Stimulated activated CD4-positive, alpha-beta T cell treated with anti-CD3 and anti-CD28 coated beads, Interleukin-1b, Interleukin-23, amount 100 ng/mL, for 24 hours (primary cell): ENCODE results near the gene RAB7B.

Experiments used
- DNase-seq, 4 experiments: peaks; one replicate each; pipeline ENCODE4 v3.0.0-alpha.2; 2020; ENCODE audit warnings: low read depth in 4 of 4, low spot score in 1 of 4

The RAB7B gene

GRCh38 chr1:205950826-205951549, 52.2 kb downstream of the RAB7B start:
- no peak for DNase-seq

DNA sequence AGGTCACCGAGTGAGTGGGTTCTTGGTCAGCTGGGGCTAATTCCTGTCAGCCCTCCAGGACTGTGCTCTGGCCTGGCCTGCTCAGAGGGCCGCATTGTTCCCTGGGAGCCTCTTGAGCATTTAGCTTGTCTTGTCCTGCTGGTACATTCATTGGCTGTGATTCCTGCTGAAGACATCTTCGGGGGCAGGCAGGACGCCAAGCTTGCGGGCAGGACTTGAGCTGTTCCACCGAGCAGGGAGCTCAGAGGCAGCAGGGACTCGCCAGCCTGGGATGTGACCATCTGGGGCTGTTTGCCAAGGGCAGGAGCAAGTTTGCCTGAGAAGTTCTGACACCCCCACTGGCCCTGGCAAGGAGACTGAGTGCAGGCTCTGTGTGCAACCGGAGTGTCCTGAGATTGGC, 52.9 kb downstream of the RAB7B start:
- DNase-seq, result no peak

DNA sequence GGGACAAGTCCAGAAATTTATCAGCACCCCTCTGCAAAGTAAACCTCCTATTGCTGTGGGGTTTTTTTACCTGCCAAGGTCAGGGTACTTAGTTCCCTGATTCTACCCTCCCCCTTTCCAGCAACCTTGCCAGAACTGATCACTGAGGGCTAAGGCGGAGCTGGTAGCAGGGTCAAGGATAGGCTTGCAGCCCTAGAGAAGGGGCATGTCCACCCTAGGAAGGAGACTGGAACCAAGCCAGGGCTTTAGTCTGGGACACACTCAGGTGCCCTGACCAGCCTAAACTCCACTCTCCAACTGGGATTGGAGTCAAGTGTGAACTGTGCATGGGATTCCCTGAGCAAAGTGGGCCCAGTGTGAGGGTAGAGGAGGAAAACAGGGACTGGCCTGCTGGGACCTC, 53.4 kb downstream of the RAB7B start:
- DNase-seq, result no peak

DNA sequence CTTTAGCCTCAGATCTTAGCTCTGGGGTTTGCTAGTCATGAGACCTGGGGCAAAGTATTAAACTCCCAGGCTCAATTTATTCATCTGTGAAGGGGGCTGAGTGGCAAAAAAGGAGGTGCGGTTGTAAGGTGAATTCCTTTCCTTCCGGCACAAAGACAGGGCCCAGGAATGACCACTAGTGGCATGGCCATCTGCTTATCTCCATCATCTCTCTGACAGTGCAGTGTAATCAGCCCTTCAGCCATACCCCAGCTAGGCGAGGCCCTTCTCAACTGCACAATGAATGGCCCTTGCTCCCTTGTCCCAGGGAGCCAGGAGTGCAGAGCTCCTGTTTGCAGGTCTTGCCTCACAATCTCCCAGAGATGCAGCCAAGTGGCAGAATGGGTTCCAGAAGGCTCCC, 54.3 kb downstream of the RAB7B start:
- no peak for DNase-seq

GRCh38 chr1:205948039-205948438, 55.2 kb downstream of the RAB7B start:
- no peak for DNase-seq

GRCh38 chr1:205947024-205947423, 56.2 kb downstream of the RAB7B start:
- DNase-seq, result no peak

GRCh38 chr1:205945069-205945468, 58.1 kb downstream of the RAB7B start:
- DNase-seq, result no peak

DNA sequence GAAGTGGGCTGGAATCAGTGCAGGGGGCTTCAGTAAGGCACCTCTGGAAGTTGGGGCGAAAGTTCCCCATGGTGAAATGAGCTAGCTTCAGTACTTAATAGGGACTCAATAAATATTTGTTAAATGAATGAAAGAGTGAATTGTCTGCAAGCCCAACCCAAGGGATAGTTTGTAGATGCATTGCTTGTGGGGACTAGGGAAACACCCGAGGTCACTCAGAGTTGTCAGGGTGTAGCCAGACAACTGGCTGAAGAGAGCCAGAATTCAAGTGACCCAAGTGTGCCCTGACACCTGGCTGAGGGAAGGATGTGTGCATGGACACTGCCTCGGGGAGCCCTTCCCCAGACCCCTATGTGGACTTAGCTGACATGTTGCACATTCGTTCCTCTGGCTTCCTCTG, 58.7 kb downstream of the RAB7B start:
- DNase-seq, result no peak

DNA sequence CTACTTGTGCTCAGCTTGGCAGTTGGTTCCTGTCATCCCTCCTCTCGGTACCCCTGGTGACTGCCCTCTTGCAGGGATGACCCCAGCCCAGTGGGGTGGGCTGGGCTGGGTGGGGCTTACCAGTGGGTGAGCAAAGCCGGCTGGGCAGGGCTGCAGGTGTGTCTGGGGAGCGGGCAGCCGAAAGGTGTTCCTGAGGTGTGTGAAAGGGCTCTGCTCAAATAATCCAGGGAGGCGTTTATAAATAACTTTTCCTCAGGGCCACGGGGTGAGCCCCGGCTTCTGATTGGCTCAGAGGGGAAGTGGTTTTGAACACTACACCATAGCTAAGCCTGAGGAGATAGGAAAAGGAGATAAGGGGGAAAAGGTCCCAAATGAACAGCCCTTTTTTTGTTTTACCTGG, 60.0 kb downstream of the RAB7B start, which contains the start of gene SLC26A9:
Gene SLC26A9, minus strand, starts transcription at position 212 of the 400 bp plus-strand sequence. CDS start 7,636 bp downstream, outside the sequence.
- DNase-seq, result no peak

DNA sequence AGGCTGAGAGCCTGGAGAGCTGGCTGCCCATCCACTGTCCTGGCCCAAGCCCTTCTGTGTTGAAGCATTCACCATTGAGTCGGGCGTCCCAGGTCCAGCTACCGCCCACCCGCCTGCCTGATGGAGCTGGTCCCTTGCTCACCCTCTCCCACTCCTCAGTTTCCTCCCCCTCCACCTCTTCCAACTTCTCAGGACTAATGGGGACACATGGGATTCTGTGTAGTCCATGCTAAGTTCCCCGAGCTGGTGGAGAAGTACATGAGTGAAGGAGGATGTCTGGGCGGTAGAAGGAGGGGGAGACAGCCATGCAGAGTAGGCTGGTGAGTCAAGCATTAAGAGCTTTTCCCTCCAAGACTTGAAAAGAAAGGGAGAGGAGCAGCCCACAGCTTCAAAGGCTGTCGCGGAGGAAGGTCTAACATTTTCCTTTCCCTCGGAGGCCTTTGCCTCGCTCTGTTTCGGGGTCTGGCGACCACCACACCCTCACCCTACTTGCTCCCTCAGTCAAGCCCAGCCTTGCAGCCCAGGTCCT, 60.5 kb downstream of the RAB7B start:
- no peak for DNase-seq

- no peak for DNase-seq
Measured at GRCh38 chr1:205940710-205941109, 62.5 kb downstream of the RAB7B start.

DNA sequence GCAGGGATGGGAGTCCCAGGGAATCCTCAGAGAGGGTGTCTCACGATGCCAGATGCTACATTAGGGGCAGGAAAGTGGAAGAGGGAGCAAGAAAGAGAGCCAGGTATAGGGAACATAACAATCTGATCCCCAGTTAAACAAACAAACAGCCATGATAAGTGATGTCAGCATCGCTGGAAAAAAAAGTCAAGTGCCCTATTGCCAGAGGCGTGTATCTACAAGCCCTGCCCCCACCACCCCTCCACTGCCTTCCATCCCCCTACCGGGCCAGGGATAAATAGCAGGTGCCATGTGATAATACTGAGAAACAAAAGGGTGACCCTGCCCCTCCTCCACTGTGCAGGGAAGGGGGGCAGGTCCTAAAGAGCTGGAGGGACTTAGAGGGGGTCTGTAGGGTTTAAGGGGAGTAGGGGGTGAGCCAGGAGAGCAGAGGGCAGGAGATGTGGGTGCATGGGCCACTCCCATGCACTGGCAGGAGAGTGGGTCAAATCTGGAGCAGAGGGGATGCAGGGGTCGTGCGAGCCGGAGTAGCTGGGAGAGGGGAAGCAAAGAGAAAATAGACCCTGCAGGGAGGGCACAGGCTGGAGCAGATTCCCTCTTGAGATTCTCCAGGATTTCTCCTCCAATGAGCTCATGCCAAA, 63.4 kb downstream of the RAB7B start:
- no peak for DNase-seq

DNA sequence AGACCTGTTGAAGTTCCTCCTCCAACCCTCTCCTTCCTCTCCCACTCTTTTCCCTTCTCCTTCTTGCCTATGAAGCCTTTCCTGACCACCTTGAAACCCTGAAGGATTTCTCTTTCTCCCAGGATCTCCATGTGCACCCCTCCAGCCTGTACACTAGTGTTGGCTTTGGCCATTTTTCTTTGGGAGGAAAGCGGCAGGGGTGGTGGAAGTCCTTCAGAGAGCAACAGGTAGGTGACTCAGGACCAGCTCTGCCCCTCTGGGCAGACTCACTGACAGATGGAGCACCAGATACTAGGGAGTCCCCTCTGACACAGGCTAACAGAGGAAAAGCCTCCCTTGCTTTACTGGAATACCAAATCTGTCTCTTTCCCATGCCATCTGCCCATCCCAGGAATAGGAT, 64.5 kb downstream of the RAB7B start:
- DNase-seq, result no peak

GRCh38 chr1:205936846-205937586, 66.2 kb downstream of the RAB7B start:
- no peak for DNase-seq

DNA sequence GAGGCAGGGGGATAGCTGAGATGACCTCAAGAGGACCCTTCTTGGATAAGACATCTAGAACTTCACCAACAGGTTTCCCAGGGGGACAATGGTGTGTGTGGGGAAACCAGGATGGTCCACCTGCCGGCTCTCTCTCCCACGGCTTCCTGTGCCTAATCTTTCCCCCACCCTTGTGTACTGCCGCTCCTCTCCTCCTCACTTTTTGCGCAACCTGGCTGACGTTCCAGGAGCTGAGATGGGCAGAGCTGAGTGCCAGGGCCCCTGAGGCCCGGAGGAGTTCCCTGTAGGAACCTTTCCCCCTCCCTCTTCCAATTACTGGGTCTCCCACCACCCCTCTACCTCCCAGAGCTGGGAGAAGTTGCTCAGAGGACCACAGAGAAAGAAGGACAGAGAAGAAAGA, 66.9 kb downstream of the RAB7B start:
- DNase-seq, result no peak

DNA sequence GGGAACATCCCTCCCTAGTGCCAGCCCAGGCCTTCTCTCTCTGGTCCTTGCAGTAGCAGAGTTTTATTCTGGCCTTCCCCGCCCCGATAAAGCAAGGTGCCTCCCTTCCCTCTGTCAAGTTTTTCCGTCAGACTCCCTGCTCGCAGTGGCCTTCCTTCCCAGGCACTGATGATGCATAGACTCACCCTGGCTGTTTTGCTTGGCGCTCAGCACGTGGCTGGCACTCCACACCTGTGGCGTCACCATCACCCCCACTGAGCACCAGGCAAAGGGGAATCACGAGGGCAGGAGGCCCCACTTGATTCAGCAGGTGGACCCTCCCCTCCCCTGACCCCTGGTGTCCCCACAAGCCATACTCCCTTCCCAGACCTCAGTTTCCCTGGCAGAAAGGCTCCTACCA, 67.3 kb downstream of the RAB7B start:
- DNase-seq, result no peak

DNA sequence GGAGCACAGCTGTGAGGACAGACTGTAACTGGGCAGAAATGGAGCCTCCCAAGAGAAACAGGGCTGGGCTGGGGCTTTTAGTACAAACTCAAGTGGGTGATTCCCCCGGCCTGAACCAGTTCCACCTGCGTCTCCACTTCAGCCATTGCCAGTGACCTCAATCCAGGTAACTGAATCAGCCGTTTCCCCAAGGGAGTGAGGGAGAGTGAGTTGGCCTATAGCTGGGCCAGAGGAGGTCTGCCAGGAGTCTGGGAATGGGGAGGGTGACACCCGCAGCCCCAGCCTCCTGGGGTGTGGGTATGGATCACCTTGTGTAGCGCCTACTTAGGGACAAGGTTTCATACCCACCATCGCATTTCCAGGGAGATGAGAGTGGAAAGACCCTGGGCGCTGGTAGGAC, 68.4 kb downstream of the RAB7B start:
- DNase-seq, result no peak

GRCh38 chr1:205933671-205934618, 69.2 kb downstream of the RAB7B start:
- DNase-seq, result no peak

DNA sequence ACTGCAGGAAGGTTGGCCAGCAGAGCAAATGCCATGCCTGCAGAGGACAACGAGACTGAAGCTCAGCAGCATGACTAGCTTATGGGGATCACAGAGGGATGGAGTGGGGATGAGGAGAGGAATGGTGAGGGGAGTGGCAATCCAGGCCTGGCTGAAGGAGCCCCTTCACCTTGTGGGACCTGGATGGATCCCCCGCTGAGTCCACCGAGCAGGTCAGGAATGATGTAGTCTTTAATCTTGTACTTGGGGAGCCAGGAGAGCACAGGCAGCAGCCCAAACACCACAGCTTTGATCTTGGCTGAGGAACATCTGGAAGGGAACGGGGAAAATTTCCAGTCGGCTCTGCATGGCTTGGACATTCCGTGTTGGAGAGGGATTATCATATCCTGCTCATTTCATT, 70.4 kb downstream of the RAB7B start:
- DNase-seq, result no peak

DNA sequence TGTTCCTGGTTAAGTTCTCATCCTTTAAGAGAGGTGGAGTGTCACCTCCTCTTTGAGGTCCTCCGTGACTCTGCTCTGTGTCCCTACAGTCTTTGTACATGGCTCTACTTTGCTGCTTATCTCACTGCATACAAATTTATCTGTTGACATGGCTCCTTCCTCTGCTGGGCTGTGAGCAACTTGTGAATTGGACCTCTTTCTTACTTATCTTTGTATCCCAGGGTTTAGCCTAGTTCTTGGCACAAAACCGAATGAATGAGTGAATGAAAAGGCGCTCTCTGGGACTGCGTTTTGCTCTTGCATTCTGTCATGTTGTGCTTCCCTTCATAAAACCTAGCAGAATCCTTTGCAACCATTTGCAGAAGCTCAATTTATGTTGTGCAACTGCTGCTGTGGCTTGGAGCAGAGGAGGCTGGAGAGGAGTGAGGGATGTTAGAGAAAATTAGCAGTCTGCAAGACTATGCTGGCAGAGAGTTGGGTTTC, 72.4 kb downstream of the RAB7B start:
- no peak for DNase-seq

DNA sequence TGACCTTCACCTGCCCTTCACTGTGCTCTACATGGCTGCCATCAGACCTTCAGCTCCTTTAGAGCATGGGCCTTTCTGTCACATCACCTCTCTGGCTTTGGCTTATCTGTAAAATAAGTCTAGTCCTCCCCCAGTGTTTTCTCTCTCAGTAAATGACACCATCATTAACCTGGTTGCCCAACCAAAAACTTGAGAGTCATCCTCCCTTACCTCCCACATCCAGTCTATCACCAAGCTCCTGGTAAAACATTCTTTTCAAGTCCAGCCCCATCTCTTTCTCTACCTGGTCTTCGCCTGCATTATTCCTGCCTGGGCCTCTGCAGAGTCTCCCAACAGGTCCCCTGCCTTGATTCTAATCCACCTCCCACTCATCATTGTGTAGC, 73.0 kb downstream of the RAB7B start:
- no peak for DNase-seq
